ENCODE results near the gene GADD45A. TPM values are rescaled to one million over a fixed set of nuclear protein-coding genes. Genes with fewer than 3 reads are reported as not detected.

GADD45A gene
- total RNA-seq, 1 donor, result 26.4 TPM

Small RNAs within 50 kb of the gene (small RNA-seq; reads per million reads assigned to genes)
- not detected for gene RN7SL392P

Other genes starting within 250 kb of the GADD45A start
- gene GNG12, start 148.3 kb downstream of the GADD45A start, total RNA-seq, result under 0.01 TPM

Data from hematopoietic multipotent progenitor cell (in vitro differentiated cells).